Ovary (tissue), 10 donors: ENCODE measurements around the gene CCNI2. TPM values are rescaled to one million over a fixed set of nuclear protein-coding genes. Genes with fewer than 3 reads are reported as not detected.

Source experiments
- DNase-seq, 5 donors: peaks; one replicate each; pipeline ENCODE4 v3.0.0-alpha.2; 2019 to 2020
- H3K27ac ChIP-seq, 2 donors: fragments of 200-600 bp; one replicate each; pipeline versions ENCODE4 v1.5.1 to v1.8.0; 2019 to 2022
- H3K27me3 ChIP-seq: fragments of 200-600 bp; one replicate; pipeline ENCODE4 v1.8.0; 2022
- H3K36me3 ChIP-seq: fragments of 200-600 bp; sonication (generic); one replicate; pipeline ENCODE4 v1.5.1; 2019
- H3K4me1 ChIP-seq: one replicate; pipeline ENCODE4 v1.8.1; 2013; ENCODE audit warnings: mild to moderate bottlenecking, moderate library complexity; ENCODE audit not compliant: insufficient read depth
- H3K4me3 ChIP-seq: fragments of 200-600 bp; sonication (generic); one replicate; pipeline ENCODE4 v1.5.1; 2017
- H3K9me3 ChIP-seq, 2 donors: fragments of 200-600 bp in 1 of 2; sonication (generic) in 1 of 2; one replicate each; pipeline versions ENCODE4 v1.5.1 to v1.8.1; 2013 to 2019; ENCODE audit warnings: mild to moderate bottlenecking in 1 of 2, moderate library complexity in 1 of 2
- EP300 ChIP-seq: sonication (generic); formaldehyde crosslinking; IDR thresholded peaks from one replicate; pipeline ENCODE4 v1.6.1; 2017; ENCODE audit warnings: antibody characterized with exemption
- POLR2A ChIP-seq: fragments of 450-650 bp; IDR thresholded peaks from one replicate; pipeline ENCODE4 v1.6.1; 2017; ENCODE audit warnings: antibody characterized with exemption, mild to moderate bottlenecking, moderate library complexity
- WGBS, 3 donors: extraction: QIAGEN DNeasy Blood & Tissue Kit in 1 of 3; methylation state at CpG; one replicate each; pipeline versions ENCODE4 v1.1.5 to v1.1.7; 2013 to 2017; 5-methylcytosine and 5-hydroxymethylcytosine counted together
- intact Hi-C, 4 donors: fragments of 100-400 bp; cut with DNase I; formaldehyde crosslinking; loops; one replicate each; pipeline versions ENCODE4 v1.11.0 to v1.15.1; 2022 to 2023
- long read RNA-seq, 3 donors: library from polyadenylated mRNA in 2 of 3; unstranded in 2 of 3; transcript quantifications; one replicate each; pipeline ENCODE4 v2.0.0 and lab custom pipeline, GENCODE V29; 2021 to 2026
- polyA plus RNA-seq, 2 donors: library from polyadenylated mRNA; stranded (reverse); fragments of 200-250 nt in 1 of 2; fragments of 350-450 nt in 1 of 2; fragmentation: Illumina TruSeq in 1 of 2; extraction: RNeasy Lipid Tissue Mini Kit (QIAGEN cat#74804) in 1 of 2; gene quantifications; one replicate each; pipeline ENCODE4 v1.2.3, GENCODE V29; 2013 to 2014
- total RNA-seq, 7 donors: library from RNA; depleted of rRNA in 2 of 7; stranded (reverse); fragments of >200 nt in 2 of 7; fragmentation: NEBNext Ultra II Directional in 3 of 7; extraction: Animal tissue kit (Norgen Biotek cat#: 25700) in 3 of 7; gene quantifications; one replicate each; pipeline versions ENCODE4 v1.1.0 to v1.2.4, GENCODE V29; 2016 to 2023
- TF ChIP-seq, protein P1 (sequence below), 3 donors: fragments of 450-650 bp in 2 of 3; fragments of 200-600 bp in 1 of 3; IDR thresholded peaks; one replicate each; pipeline versions ENCODE4 v1.5.1 to v1.8.0; 2016 to 2022; ENCODE audit warnings: antibody characterized with exemption in 3 of 3, mild to moderate bottlenecking in 1 of 3
- donor health status: DM: no; HTN: no; CAD: no; lungs with moderate emphysema.
- donor health status: DM: no; HTN: no; CAD: no.
- donor health status: Bipolar disorder and iron deficiency.
- donor health status: DM: yes; HTN: yes; CAD: no.
- donor health status: DM: no; HTN: no; CAD: no.
- donor health status: DM: yes; HTN: yes; CAD: no.

CCNI2 gene, protein sequence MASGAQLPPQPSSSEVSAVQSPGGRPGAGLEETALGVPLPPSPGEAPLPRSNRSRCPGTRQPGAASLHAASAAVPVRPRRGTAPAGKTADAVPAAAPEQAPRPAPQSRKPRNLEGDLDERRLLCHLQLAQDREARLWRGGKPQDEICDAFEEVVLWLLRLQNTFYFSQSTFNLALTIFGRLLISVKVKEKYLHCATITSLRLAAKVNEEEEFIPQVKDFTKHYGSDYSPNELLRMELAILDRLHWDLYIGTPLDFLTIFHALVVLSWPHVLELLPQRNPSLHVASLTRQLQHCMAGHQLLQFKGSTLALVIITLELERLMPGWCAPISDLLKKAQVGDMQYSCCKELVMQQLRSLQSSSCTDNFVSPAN
- total RNA-seq (1 to 10 TPM in 1 of 7 donors, under 1 TPM in 1, not detected in 5; 0.10 to 1.4 TPM), polyA plus RNA-seq (under 1 TPM; 0.32 to 0.67 TPM)
- long read RNA-seq, donor 1 = 0 reads
- long read RNA-seq, donor 2, partial matches to known transcripts = 0 of 3 reads
- long read RNA-seq, donor 2, other reads (novel, unspliced or antisense) = 0 of 3 reads
- long read RNA-seq, donor 3, partial matches to known transcripts = 1 of 1 reads
- long read RNA-seq, donor 3, other reads (novel, unspliced or antisense) = 0 of 1 reads

DNA sequence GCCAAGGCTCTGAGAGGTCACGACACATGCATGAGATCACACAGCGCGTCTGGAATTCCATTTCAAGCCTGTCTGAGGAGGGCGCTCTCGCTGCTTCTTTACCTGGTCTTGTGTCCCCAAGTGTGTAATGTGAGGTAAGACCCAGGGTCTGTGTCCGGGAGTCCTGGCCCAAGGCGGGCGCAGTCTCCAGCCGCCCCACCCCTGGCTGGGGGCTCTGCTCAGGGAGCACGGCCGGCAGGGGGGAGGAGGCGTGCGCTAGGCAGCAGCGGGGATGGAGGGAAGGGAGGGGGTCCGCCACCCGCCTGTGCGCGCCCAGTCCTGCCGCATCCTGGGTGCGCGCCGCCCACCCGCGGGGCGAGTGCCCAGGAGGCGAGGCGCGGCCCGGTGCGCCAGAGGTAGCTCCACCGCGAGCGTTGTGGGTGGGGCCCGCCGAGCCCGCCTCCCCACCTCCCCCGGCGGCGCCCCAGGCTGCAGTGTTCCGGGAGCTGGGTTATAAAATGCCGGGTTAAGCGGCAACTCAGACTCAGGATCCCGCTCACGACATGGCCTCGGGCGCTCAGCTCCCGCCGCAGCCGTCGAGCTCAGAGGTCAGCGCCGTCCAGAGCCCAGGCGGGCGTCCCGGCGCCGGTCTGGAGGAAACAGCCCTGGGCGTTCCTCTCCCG, at the start of gene CCNI2:
Gene CCNI2 (plus strand): TSS at position 473 of the 662 bp plus-strand sequence. CDS start 70 bp downstream, at position 543.
- TF ChIP-seq, protein P1, sequence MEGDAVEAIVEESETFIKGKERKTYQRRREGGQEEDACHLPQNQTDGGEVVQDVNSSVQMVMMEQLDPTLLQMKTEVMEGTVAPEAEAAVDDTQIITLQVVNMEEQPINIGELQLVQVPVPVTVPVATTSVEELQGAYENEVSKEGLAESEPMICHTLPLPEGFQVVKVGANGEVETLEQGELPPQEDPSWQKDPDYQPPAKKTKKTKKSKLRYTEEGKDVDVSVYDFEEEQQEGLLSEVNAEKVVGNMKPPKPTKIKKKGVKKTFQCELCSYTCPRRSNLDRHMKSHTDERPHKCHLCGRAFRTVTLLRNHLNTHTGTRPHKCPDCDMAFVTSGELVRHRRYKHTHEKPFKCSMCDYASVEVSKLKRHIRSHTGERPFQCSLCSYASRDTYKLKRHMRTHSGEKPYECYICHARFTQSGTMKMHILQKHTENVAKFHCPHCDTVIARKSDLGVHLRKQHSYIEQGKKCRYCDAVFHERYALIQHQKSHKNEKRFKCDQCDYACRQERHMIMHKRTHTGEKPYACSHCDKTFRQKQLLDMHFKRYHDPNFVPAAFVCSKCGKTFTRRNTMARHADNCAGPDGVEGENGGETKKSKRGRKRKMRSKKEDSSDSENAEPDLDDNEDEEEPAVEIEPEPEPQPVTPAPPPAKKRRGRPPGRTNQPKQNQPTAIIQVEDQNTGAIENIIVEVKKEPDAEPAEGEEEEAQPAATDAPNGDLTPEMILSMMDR (IDR thresholded peaks at IDR 0.05) = no peak
- TF ChIP-seq EP300 (no peak), POLR2A (no peak)
- Histone ChIP-seq H3K4me1 (peaks cover 4% of the 10 kb centered on the region), H3K4me3 (peak within 1 kb of the TSS; percentile 21), H3K9me3 (no peaks in the 10 kb centered on the region), H3K36me3 (no peaks in the 10 kb centered on the region), H3K27me3 (peaks cover 6% of the 10 kb centered on the region), H3K27ac (no peak within 1 kb of the TSS)
- 1 to 2% (median 1%) methylated on average over 56 to 59 of the region's 59 CpGs for WGBS, 3 donors
- intact Hi-C loops = no loop called here
- no peak for DNase-seq

DNA sequence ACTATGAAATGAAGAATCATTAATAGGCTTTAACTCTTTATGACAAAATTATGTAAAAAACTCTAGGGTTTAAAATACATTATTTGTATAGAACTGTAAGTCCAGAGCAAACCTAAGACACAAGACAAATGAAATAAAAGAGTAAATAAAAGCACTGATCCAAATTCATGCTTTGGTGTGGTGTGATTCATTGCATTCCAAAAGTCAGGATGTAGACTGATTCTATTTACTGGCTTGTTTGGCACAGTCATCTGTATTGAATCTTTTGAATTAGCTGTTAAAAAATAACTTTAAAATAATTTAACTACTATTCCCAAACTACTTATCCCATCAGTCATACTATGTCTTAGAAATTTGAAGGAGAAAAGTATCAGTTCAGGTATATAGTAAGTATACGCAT, 42.4 kb upstream of the CCNI2 start:
- no peaks in the 10 kb centered on the region for H3K36me3 ChIP-seq
- H3K27ac ChIP-seq = no peak overlapping the region
- H3K4me3 ChIP-seq = no peak overlapping the region
- TF ChIP-seq, protein P1 (IDR thresholded peaks at IDR 0.05) = no peak
- no peak for TF ChIP-seq POLR2A
- TF ChIP-seq EP300 = no peak
- 96 to 98% (median 97%) methylated on average over 1 of the region's 1 CpG for WGBS, 3 donors
- no peaks in the 10 kb centered on the region for H3K27me3 ChIP-seq
- intact Hi-C loops = no loop called here
- H3K9me3 ChIP-seq = no peaks in the 10 kb centered on the region
- DNase-seq = no peak
- no peaks in the 10 kb centered on the region for H3K4me1 ChIP-seq

DNA sequence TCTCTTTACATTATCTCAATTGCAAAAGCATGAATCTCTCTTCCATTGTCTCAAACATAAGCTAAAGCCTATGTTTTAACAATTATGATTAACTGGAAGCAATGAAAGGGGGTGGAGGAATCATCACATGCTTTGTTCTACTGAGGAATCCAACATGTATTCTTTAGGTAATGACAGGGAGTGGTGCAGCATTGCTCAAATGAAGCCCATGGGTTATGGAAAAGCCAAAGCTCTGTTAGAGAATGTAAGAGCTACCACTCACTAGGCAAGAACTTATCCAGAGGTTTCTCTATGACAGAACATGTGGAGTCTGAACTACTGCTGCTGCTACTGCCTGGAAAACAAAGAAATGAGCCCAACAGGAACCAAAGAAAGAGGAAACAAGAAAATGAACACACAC, 38.6 kb upstream of the CCNI2 start:
- intact Hi-C loops = no loop called here
- Histone ChIP-seq H3K4me1 (no peaks in the 10 kb centered on the region), H3K27ac (no peak overlapping the region), H3K9me3 (no peaks in the 10 kb centered on the region), H3K27me3 (no peaks in the 10 kb centered on the region), H3K4me3 (no peak overlapping the region), H3K36me3 (no peaks in the 10 kb centered on the region)
- DNase-seq = no peak
- TF ChIP-seq EP300 (no peak), POLR2A (no peak)
- TF ChIP-seq, protein P1 (IDR thresholded peaks at IDR 0.05) = no peak

DNA sequence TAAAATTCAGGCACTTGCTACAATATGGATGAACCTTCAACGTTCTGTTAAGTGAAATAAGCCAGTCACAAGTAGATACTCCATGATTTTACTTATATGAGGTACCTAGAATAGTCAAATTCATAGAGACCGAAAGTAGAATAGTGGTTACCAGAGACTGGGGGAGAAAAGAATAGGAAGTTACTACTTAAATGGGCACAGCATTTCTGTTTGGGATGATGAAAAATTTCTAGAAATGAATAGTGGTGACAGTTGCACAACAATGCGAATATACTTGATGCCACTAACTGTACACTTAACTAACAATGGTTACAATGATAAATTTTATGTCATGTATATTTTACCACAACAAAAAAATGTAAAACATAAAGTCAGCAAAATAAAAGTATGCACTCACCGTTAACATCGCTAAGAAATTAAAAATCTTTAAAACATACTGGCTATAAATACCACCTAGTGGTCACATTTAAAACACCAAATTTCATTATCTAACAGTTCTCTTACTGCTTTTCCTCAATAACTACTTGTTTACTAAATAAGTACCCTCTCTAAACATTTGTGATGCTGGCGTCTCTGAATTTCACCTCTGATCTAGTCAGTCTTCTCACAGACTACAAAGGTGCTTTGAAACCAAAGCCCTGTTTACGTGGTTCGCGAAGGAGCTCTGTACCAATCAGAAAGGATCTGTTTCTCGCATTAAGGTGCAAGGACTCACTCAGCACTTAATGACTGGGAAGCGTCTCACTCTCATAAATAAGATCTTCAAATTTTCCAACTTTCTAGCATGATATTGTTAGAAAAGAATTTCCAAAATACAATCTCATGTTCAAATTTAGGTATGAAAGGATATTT, 32.5 kb upstream of the CCNI2 start:
- Histone ChIP-seq H3K27me3 (no peaks in the 10 kb centered on the region), H3K36me3 (no peaks in the 10 kb centered on the region), H3K9me3 (no peaks in the 10 kb centered on the region), H3K4me1 (peaks cover 4% of the 10 kb centered on the region), H3K4me3 (no peak overlapping the region), H3K27ac (no peak overlapping the region)
- intact Hi-C loops = loop anchor here in 1 of 4 donors (10.0 kb wide), 1 partner anchor 330 kb away; no protein-coding TSS in a partner anchor
- TF ChIP-seq EP300 = no peak
- TF ChIP-seq, protein P1 (IDR thresholded peaks at IDR 0.05) = no peak
- TF ChIP-seq POLR2A = no peak
- no peak for DNase-seq
- WGBS, 3 donors = 43 to 60% (median 50%) methylated on average over 11 of the region's 11 CpGs
